GM18498 (cell line): Measurements from ENCODE around the gene XRRA1.
"Not testable (repeated sequence)": the region's sequence is repeated elsewhere in the genome, so short reads cannot be mapped to it uniquely, and the experiment has no call there.

ENCODE experiments used
- ATAC-seq: cut with Tn5 transposase; IDR thresholded peaks from one replicate; pipeline ENCODE4 v1.9.1; 2021; ENCODE audit warnings: mild to moderate bottlenecking, moderate library complexity; ENCODE audit not compliant: unreplicated experiment

Gene XRRA1

GRCh38 chr11:74838188-74838587 is 110.7 kb downstream of the XRRA1 start:
- ATAC-seq = no peak

GRCh38 chr11:74837191-74837590 is 111.7 kb downstream of the XRRA1 start:
- ATAC-seq = no peak

DNA sequence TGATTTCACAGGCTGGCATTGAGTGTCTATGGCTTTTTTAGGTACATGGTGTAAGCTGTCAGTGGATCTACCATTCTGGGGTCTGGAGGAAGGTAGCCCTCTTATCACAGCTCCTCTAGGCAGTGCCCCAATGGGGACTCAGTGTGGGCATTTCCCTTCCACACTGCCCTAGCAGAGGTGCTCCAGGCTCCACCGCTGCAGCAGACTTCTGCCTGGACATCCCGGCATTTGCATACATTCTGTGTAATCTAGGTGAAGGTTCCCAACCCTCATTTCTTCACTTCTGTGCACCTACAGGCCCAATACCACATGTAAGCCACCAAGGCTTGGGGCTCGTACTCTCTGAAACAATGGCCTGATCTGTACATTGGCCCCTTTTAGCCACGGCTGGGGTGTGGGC is 122.0 kb downstream of the XRRA1 start:
- no peak for ATAC-seq

GRCh38 chr11:74825596-74825995 is 123.3 kb downstream of the XRRA1 start:
- ATAC-seq = not testable (repeated sequence)

GRCh38 chr11:74824285-74824982 is 124.5 kb downstream of the XRRA1 start:
- ATAC-seq = no peak

GRCh38 chr11:74822170-74822569 is 126.7 kb downstream of the XRRA1 start:
- ATAC-seq = no peak

GRCh38 chr11:74820763-74821162 is 128.1 kb downstream of the XRRA1 start:
- no peak for ATAC-seq

GRCh38 chr11:74819400-74819799 is 129.5 kb downstream of the XRRA1 start:
- ATAC-seq = no peak

GRCh38 chr11:74818283-74818946 is 130.5 kb downstream of the XRRA1 start:
- no peak for ATAC-seq

- no peak for ATAC-seq
Measured at GRCh38 chr11:74816664-74817063, 132.2 kb downstream of the XRRA1 start.

DNA sequence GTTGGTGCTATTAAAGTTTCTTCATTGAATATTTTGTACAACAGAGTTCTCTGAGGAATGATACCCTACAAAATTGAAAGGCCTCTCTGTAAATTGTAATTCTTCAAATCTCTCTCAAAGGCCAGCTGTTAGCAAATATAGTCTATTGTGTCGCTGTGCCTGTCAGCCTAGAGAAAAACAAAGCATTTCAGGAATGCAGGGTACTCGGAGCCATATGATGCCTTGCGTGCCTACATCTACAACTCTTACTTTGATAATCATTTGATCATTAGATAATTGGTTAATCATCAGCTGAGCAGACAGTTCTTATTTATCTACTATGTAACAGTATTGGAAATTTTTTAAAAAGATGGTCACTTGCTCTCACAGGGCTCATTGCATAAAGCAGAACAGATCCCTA is 132.9 kb downstream of the XRRA1 start:
- ATAC-seq = no peak

- no peak for ATAC-seq
Measured at GRCh38 chr11:74809801-74810200, 139.1 kb downstream of the XRRA1 start.

DNA sequence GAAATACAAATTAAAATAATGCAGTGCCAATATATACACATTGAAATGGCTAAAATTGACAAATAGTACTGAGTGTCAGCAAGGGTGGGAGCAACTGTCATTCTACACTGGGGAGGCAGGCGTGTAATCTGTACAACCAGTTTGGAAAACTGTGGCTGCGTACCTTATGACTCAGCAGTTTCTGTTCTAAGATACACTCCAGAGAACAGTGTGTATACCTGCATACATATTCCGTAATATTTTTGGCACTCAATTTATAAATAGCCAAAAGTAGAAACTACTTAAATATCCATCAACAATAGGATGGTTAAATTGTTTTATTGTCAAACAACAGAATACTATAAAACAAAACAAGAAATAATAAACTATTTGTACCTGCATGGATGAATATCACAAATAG is 142.6 kb downstream of the XRRA1 start:
- no peak for ATAC-seq

- ATAC-seq = no peak
Measured at GRCh38 chr11:74791333-74792100, 157.4 kb downstream of the XRRA1 start.
